ENCODE measurements around the gene ICE1. TPM values are rescaled to one million over a fixed set of nuclear protein-coding genes. Genes with fewer than 3 reads are reported as not detected.
"Not testable (repeated sequence)": the region's sequence is repeated elsewhere in the genome, so short reads cannot be mapped to it uniquely, and the experiment has no call there.

ICE1 gene
- total RNA-seq, 4 donors from 2014 or later = 19.8 to 51.9 (median 25.9) TPM

DNA sequence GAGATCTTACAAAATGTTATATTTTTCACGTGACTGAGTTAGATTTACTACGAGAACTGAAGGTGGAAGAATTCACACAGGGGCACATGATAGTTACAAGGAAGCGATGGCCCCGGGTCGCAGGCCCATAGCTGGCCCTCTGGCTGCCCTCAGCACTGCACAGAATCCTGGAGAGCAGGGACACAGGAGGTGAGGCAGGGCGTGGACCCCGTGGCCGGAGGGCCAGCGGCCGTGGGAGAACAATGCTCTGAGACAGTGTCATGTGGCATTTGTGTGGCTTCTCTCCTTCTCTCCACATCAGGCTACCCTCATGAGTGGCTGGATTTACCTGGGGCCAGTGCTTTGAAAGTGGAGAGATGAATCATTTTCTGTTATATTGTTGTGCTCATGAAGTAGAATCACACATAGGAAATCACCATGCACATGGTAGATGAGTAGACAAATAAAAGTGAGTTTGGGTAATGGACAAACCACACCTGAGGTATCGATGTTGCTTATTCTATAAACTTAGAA is 89.5 kb downstream of the ICE1 start:
- no peak for DNase-seq
- in situ Hi-C loops (cut with MboI; ENCODE audit: low pct_ligation_motif_present in 1 of 4, low pct_unique_long_range_greater_than_20kb in 1 of 4, low sequenced_read_pairs in 3 of 4) = no loop called here
- Histone ChIP-seq H3K36me3 (no peaks in the 10 kb centered on the region), H3K9me3 (no peaks in the 10 kb centered on the region), H3K27ac (no peak overlapping the region), H3K27me3 (no peaks in the 10 kb centered on the region), H3K4me1 (no peaks in the 10 kb centered on the region), H3K4me3 (no peak overlapping the region)
- intact Hi-C loops (cut with DNase I; ENCODE audit: low total_unique reads) = no loop called here
- 77 to 84% methylated on average over 9 to 11 of the region's 11 CpGs for WGBS, 2 donors (ENCODE audit: low coverage in 1 of 2)
- TF ChIP-seq, protein P1, sequence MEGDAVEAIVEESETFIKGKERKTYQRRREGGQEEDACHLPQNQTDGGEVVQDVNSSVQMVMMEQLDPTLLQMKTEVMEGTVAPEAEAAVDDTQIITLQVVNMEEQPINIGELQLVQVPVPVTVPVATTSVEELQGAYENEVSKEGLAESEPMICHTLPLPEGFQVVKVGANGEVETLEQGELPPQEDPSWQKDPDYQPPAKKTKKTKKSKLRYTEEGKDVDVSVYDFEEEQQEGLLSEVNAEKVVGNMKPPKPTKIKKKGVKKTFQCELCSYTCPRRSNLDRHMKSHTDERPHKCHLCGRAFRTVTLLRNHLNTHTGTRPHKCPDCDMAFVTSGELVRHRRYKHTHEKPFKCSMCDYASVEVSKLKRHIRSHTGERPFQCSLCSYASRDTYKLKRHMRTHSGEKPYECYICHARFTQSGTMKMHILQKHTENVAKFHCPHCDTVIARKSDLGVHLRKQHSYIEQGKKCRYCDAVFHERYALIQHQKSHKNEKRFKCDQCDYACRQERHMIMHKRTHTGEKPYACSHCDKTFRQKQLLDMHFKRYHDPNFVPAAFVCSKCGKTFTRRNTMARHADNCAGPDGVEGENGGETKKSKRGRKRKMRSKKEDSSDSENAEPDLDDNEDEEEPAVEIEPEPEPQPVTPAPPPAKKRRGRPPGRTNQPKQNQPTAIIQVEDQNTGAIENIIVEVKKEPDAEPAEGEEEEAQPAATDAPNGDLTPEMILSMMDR (IDR thresholded peaks at IDR 0.05) = no peak
- TF ChIP-seq EP300 (IDR thresholded peaks at IDR 0.05; ENCODE audit: low read depth) = no peak
- no peak for TF ChIP-seq POLR2AphosphoS5 (IDR thresholded peaks at IDR 0.05)
- no peak for TF ChIP-seq POLR2A (IDR thresholded peaks at IDR 0.05)

DNA sequence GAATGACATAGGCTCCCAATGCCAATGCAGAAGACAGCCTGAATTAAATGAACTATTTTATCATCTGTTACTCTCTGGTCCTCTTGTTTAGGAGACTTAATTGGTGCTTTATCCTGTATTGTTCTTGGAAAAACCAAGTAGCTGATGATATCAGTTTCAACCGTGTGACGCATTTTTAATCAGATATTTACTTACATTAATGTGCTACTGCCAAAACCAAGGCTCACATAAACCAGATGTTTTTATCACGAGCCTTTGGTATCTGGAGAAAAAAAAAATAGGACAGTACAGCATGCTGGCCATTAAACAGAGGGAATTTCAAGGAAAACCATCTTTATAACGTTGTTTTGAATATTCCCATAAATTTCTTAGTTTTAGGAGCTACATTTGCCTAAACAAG is 90.1 kb downstream of the ICE1 start:
- WGBS, 2 donors (ENCODE audit: low coverage in 1 of 2) = 44 to 54% methylated on average over 4 of the region's 4 CpGs
- H3K36me3 ChIP-seq = no peaks in the 10 kb centered on the region
- H3K27me3 ChIP-seq = no peaks in the 10 kb centered on the region
- no peak overlapping the region for H3K4me3 ChIP-seq
- intact Hi-C loops (cut with DNase I; ENCODE audit: low total_unique reads) = no loop called here
- TF ChIP-seq EP300 (IDR thresholded peaks at IDR 0.05; ENCODE audit: low read depth) = no peak
- no peak for TF ChIP-seq POLR2A (IDR thresholded peaks at IDR 0.05)
- TF ChIP-seq, protein P1 (IDR thresholded peaks at IDR 0.05) = no peak
- TF ChIP-seq POLR2AphosphoS5 (IDR thresholded peaks at IDR 0.05) = no peak
- no peak overlapping the region for H3K27ac ChIP-seq
- in situ Hi-C loops (cut with MboI; ENCODE audit: low pct_ligation_motif_present in 1 of 4, low pct_unique_long_range_greater_than_20kb in 1 of 4, low sequenced_read_pairs in 3 of 4) = no loop called here
- DNase-seq = no peak
- H3K9me3 ChIP-seq = no peaks in the 10 kb centered on the region
- no peaks in the 10 kb centered on the region for H3K4me1 ChIP-seq

DNA sequence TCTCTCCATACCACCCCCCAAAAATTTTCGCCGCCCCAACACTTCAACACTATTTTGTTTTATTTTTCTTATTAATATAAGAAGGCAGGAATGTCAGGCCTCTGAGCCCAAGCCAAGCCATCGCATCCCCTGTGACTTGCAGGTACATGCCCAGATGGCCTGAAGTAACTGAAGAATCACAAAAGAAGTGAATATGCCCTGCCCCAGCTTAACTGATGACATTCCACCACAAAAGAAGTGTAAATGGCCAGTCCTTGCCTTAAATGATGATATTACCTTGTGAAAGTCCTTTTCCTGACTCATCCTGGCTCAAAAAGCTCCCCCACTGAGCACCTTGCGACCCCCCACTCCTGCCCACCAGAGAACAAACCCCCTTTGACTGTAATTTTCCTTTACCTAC is 98.1 kb downstream of the ICE1 start:
- DNase-seq; intact Hi-C loops (cut with DNase I; ENCODE audit: low total_unique reads); H3K36me3 ChIP-seq; H3K27ac ChIP-seq; in situ Hi-C loops (cut with MboI; ENCODE audit: low pct_ligation_motif_present in 1 of 4, low pct_unique_long_range_greater_than_20kb in 1 of 4, low sequenced_read_pairs in 3 of 4); H3K9me3 ChIP-seq; H3K4me3 ChIP-seq; H3K27me3 ChIP-seq; H3K4me1 ChIP-seq: not testable (repeated sequence)
- 78% methylated on average over 4 of the region's 4 CpGs; no CpG with 5 or more reads in 1 of the 2 donors for WGBS, 2 donors (ENCODE audit: low coverage in 1 of 2)

DNA sequence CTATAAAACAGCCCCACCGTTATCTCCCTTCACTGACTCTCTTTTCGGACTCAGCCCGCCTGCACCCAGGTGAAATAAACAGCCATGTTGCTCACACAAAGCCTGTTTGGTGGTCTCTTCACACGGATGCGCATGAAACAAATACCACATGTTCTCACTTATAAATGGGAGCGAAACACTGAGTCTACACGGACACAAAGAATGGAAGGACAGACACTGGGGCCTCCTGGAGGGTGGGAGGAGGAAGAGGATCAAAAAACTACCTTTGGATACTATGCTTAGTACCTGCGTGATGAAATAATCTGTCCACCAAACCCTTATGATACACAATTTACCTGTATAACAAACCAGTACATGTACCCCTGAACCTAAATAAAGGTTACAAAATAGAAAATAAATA is 98.6 kb downstream of the ICE1 start:
- TF ChIP-seq, protein P1 (IDR thresholded peaks at IDR 0.05) = no peak
- no peak for TF ChIP-seq POLR2AphosphoS5 (IDR thresholded peaks at IDR 0.05)
- no peak for TF ChIP-seq POLR2A (IDR thresholded peaks at IDR 0.05)
- TF ChIP-seq EP300 (IDR thresholded peaks at IDR 0.05; ENCODE audit: low read depth) = no peak
- intact Hi-C loops (cut with DNase I; ENCODE audit: low total_unique reads) = no loop called here
- no peak overlapping the region for H3K27ac ChIP-seq

DNA sequence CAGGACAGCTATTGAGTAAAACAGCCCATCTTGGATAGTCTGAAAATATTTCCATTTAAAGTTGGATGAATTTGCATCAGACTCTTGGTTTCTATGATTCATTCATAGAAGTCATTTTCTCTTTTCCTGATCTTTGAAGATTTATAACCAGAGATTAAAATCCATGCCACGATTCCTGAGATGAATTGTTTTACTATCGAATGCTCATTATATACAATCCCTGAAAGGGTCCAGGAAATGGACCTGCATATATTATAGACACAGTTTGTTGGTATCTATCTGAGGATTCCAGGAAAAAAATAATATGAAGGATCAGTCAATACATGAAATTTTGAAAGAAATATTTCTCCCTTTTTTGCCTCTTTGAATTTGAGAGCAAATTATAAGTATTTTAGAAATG is 99.0 kb downstream of the ICE1 start:
- H3K27ac ChIP-seq = no peak overlapping the region
- TF ChIP-seq POLR2A (IDR thresholded peaks at IDR 0.05) (no peak), EP300 (IDR thresholded peaks at IDR 0.05; ENCODE audit: low read depth) (no peak), POLR2AphosphoS5 (IDR thresholded peaks at IDR 0.05) (no peak)
- TF ChIP-seq, protein P1 (IDR thresholded peaks at IDR 0.05) = no peak
- intact Hi-C loops (cut with DNase I; ENCODE audit: low total_unique reads) = no loop called here
- in situ Hi-C loops (cut with MboI; ENCODE audit: low pct_ligation_motif_present in 1 of 4, low pct_unique_long_range_greater_than_20kb in 1 of 4, low sequenced_read_pairs in 3 of 4) = no loop called here
- H3K9me3 ChIP-seq = no peaks in the 10 kb centered on the region
- no peaks in the 10 kb centered on the region for H3K36me3 ChIP-seq
- H3K4me1 ChIP-seq = no peaks in the 10 kb centered on the region
- DNase-seq = no peak
- no peak overlapping the region for H3K4me3 ChIP-seq
- no peaks in the 10 kb centered on the region for H3K27me3 ChIP-seq
- 64 to 67% methylated on average over 2 of the region's 2 CpGs for WGBS, 2 donors (ENCODE audit: low coverage in 1 of 2)

More for the DNA sequence above, 98.6 kb downstream of the ICE1 start:
- no peaks in the 10 kb centered on the region for H3K4me1 ChIP-seq
- DNase-seq = no peak
- in situ Hi-C loops (cut with MboI; ENCODE audit: low pct_ligation_motif_present in 1 of 4, low pct_unique_long_range_greater_than_20kb in 1 of 4, low sequenced_read_pairs in 3 of 4) = no loop called here
- H3K27me3 ChIP-seq = no peaks in the 10 kb centered on the region
- H3K4me3 ChIP-seq = no peak overlapping the region
- H3K9me3 ChIP-seq = no peaks in the 10 kb centered on the region
- no peaks in the 10 kb centered on the region for H3K36me3 ChIP-seq
- WGBS, 2 donors (ENCODE audit: low coverage in 1 of 2) = 81 to 83% methylated on average over 4 to 8 of the region's 8 CpGs

Data from transverse colon (tissue), 4 donors.